Astrocyte (in vitro differentiated cells and primary cell): ENCODE results near the gene ANGPTL7. TPM values are rescaled to one million over a fixed set of nuclear protein-coding genes. Genes with fewer than 3 reads are reported as not detected.
A peak's percentile ranks its signal among the peaks of the same experiment; 100 is the strongest.

ENCODE experiments used
- DNase-seq: peaks from one replicate; pipeline ENCODE4 v3.0.0-alpha.2; 2010; ENCODE audit warnings: low read depth
- FAIRE-seq: peaks from 2 replicates; lab custom pipeline; 2011; peaks lifted over from hg19 to GRCh38; lab: Jason Lieb, UNC
- H2AFZ ChIP-seq: 2 replicates; pipeline ENCODE4 v1.6.0; 2012; ENCODE audit warnings: low read depth, low read length, inconsistent platforms
- H3K27ac ChIP-seq: 2 replicates; pipeline ENCODE4 v1.5.1; 2011; ENCODE audit warnings: low read depth, low read length, inconsistent platforms
- H3K27me3 ChIP-seq: 2 replicates; pipeline ENCODE4 v1.6.0; 2011; ENCODE audit warnings: low read length, inconsistent platforms; ENCODE audit not compliant: insufficient read depth
- H3K36me3 ChIP-seq: 2 replicates; pipeline ENCODE4 v1.5.1; 2011; ENCODE audit warnings: low read length, inconsistent platforms; ENCODE audit not compliant: insufficient read depth
- H3K4me1 ChIP-seq: 2 replicates; pipeline ENCODE4 v1.5.1; 2011; ENCODE audit warnings: low read length, inconsistent platforms; ENCODE audit not compliant: insufficient read depth
- H3K4me2 ChIP-seq: 2 replicates; pipeline ENCODE4 v1.6.0; 2012; ENCODE audit warnings: low read length, inconsistent platforms
- H3K4me3 ChIP-seq: 2 replicates; pipeline ENCODE4 v1.5.1; 2011; ENCODE audit warnings: low read depth, mild to moderate bottlenecking, low read length, inconsistent platforms; ENCODE audit not compliant: insufficient read depth
- H3K79me2 ChIP-seq: 2 replicates; pipeline ENCODE4 v1.6.0; 2012; ENCODE audit warnings: mild to moderate bottlenecking, low read length, inconsistent platforms; ENCODE audit not compliant: insufficient read depth
- H3K9ac ChIP-seq: 2 replicates; pipeline ENCODE4 v1.6.0; 2012; ENCODE audit warnings: mild to moderate bottlenecking, low read length, inconsistent platforms
- H3K9me3 ChIP-seq: 2 replicates; pipeline ENCODE4 v1.5.1; 2012; ENCODE audit warnings: low read depth, mild to moderate bottlenecking, low read length, inconsistent platforms; ENCODE audit not compliant: insufficient read depth
- H4K20me1 ChIP-seq: 2 replicates; pipeline ENCODE4 v1.6.0; 2012; ENCODE audit warnings: low read length, inconsistent platforms; ENCODE audit not compliant: insufficient read depth
- H3K27ac Mint-ChIP-seq: one replicate; pipeline ENCODE4 v1.8.0; 2021; ENCODE audit warnings: mild to moderate bottlenecking, mixed read lengths; ENCODE audit not compliant: unreplicated experiment
- H3K27me3 Mint-ChIP-seq: one replicate; pipeline ENCODE4 v1.8.0; 2021; ENCODE audit warnings: low read depth, mixed read lengths; ENCODE audit not compliant: unreplicated experiment
- H3K36me3 Mint-ChIP-seq: one replicate; pipeline ENCODE4 v1.8.0; 2021; ENCODE audit warnings: low read depth, mixed read lengths; ENCODE audit not compliant: unreplicated experiment
- H3K4me1 Mint-ChIP-seq: one replicate; pipeline ENCODE4 v1.8.0; 2021; ENCODE audit warnings: low read depth, mixed read lengths; ENCODE audit not compliant: unreplicated experiment
- H3K4me3 Mint-ChIP-seq: one replicate; pipeline ENCODE4 v1.8.0; 2021; ENCODE audit warnings: mild to moderate bottlenecking, moderate library complexity, mixed read lengths; ENCODE audit not compliant: unreplicated experiment
- H3K9me3 Mint-ChIP-seq: one replicate; pipeline ENCODE4 v1.8.0; 2021; ENCODE audit warnings: mild to moderate bottlenecking, mixed read lengths; ENCODE audit not compliant: unreplicated experiment
- CTCF ChIP-seq: IDR thresholded peaks from 2 replicates; pipeline ENCODE4 v1.5.1; 2011; ENCODE audit warnings: low read depth, mild to moderate bottlenecking, inconsistent platforms, low read length, moderate library complexity; ENCODE audit not compliant: insufficient read depth
- EZH2 ChIP-seq: IDR thresholded peaks from 2 replicates; pipeline ENCODE4 v1.6.1; 2012; ENCODE audit warnings: mild to moderate bottlenecking, low read length, inconsistent platforms; ENCODE audit not compliant: insufficient read depth
- total RNA-seq: library from RNA; stranded (reverse); gene quantifications from 2 replicates; pipeline ENCODE4 v1.2.1, GENCODE V29; 2021

Gene ANGPTL7
- total RNA-seq, 1 donor from 2014 or later, result 0.86 TPM

- Mint-ChIP-seq H3K27ac (no peak overlapping the region), H3K9me3 (no peaks in the 10 kb centered on the region), H3K4me3 (no peak overlapping the region), H3K36me3 (peaks cover 11% of the 10 kb centered on the region), H3K27me3 (no peaks in the 10 kb centered on the region), H3K4me1 (peaks cover 41% of the 10 kb centered on the region)
- Histone ChIP-seq H3K4me3 (no peak overlapping the region), H3K9ac (no peak overlapping the region), H3K4me2 (peak overlapping the region; percentile 23), H3K79me2 (no peaks in the 10 kb centered on the region), H2AFZ (no peak overlapping the region), H3K9me3 (no peaks in the 10 kb centered on the region), H3K27me3 (no peaks in the 10 kb centered on the region), H4K20me1 (peaks cover 14% of the 10 kb centered on the region), H3K36me3 (no peaks in the 10 kb centered on the region), H3K27ac (no peak overlapping the region), H3K4me1 (peaks cover 23% of the 10 kb centered on the region)
- TF ChIP-seq CTCF (no peak), EZH2 (no peak)
- FAIRE-seq, result peak; percentile 72
- DNase-seq, result peak; percentile 77
Observed at GRCh38 chr1:11180342-11180744, 8.8 kb upstream of the ANGPTL7 start.

GRCh38 chr1:11182884-11183283, 6.3 kb upstream of the ANGPTL7 start:
- Histone ChIP-seq H3K9ac (no peak overlapping the region), H4K20me1 (peaks cover 14% of the 10 kb centered on the region), H3K27ac (no peak overlapping the region), H3K36me3 (no peaks in the 10 kb centered on the region), H3K79me2 (no peaks in the 10 kb centered on the region), H3K27me3 (no peaks in the 10 kb centered on the region), H3K4me2 (no peak overlapping the region), H3K4me3 (no peak overlapping the region), H3K4me1 (peaks cover 13% of the 10 kb centered on the region), H3K9me3 (no peaks in the 10 kb centered on the region), H2AFZ (no peak overlapping the region)
- DNase-seq, result no peak
- no peak for FAIRE-seq
- no peak for TF ChIP-seq EZH2
- TF ChIP-seq CTCF, result no peak
- H3K4me3 Mint-ChIP-seq, result no peak overlapping the region
- H3K27me3 Mint-ChIP-seq, result no peaks in the 10 kb centered on the region
- H3K36me3 Mint-ChIP-seq, result peaks cover 11% of the 10 kb centered on the region
- peaks cover 19% of the 10 kb centered on the region for H3K4me1 Mint-ChIP-seq
- H3K9me3 Mint-ChIP-seq, result no peaks in the 10 kb centered on the region
- H3K27ac Mint-ChIP-seq, result no peak overlapping the region

GRCh38 chr1:11184973-11185372, 4.2 kb upstream of the ANGPTL7 start:
- TF ChIP-seq EZH2 (no peak), CTCF (no peak)
- DNase-seq (no peak), FAIRE-seq (no peak)
- no peaks in the 10 kb centered on the region for H3K27me3 ChIP-seq
- H2AFZ ChIP-seq, result no peak overlapping the region
- H3K4me3 ChIP-seq, result no peak overlapping the region
- H4K20me1 ChIP-seq, result peaks cover 20% of the 10 kb centered on the region
- no peak overlapping the region for H3K27ac ChIP-seq
- no peak overlapping the region for H3K4me2 ChIP-seq
- H3K9me3 ChIP-seq, result no peaks in the 10 kb centered on the region
- H3K4me1 Mint-ChIP-seq, result peaks cover 15% of the 10 kb centered on the region
- no peaks in the 10 kb centered on the region for H3K27me3 Mint-ChIP-seq
- H3K36me3 Mint-ChIP-seq, result peaks cover 10% of the 10 kb centered on the region
- H3K27ac Mint-ChIP-seq, result no peak overlapping the region
- no peak overlapping the region for H3K4me3 Mint-ChIP-seq
- no peaks in the 10 kb centered on the region for H3K9me3 Mint-ChIP-seq
- peaks cover 6% of the 10 kb centered on the region for H3K4me1 ChIP-seq
- H3K79me2 ChIP-seq, result no peaks in the 10 kb centered on the region
- H3K36me3 ChIP-seq, result peaks cover 6% of the 10 kb centered on the region
- no peak overlapping the region for H3K9ac ChIP-seq
